Measurements from ENCODE around the gene RD3L.

RD3L gene

DNA sequence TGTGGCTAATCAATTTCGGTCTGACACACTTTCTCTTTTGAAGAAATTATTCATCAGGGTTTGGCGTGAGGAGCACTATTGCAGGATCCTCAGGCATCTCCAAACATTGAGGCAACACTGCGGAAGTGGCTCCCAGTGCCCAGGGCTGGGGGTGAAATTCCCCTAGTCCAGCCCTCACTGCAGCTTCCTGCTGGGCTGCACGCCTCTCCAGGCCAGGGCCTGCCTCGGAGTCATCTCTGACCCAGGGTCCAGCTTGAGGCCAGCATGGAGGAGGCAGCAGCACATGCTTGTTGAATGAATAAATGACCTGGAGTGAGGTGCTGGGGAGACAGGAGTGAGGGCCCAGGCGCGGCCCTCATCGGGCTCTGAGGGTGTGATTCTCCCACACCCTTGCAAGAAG lies 50.1 kb downstream of the RD3L start:
- DNase-seq, result no peak

GRCh38 chr14:103891667-103892215 lies 50.6 kb downstream of the RD3L start:
- no peak for DNase-seq

DNA sequence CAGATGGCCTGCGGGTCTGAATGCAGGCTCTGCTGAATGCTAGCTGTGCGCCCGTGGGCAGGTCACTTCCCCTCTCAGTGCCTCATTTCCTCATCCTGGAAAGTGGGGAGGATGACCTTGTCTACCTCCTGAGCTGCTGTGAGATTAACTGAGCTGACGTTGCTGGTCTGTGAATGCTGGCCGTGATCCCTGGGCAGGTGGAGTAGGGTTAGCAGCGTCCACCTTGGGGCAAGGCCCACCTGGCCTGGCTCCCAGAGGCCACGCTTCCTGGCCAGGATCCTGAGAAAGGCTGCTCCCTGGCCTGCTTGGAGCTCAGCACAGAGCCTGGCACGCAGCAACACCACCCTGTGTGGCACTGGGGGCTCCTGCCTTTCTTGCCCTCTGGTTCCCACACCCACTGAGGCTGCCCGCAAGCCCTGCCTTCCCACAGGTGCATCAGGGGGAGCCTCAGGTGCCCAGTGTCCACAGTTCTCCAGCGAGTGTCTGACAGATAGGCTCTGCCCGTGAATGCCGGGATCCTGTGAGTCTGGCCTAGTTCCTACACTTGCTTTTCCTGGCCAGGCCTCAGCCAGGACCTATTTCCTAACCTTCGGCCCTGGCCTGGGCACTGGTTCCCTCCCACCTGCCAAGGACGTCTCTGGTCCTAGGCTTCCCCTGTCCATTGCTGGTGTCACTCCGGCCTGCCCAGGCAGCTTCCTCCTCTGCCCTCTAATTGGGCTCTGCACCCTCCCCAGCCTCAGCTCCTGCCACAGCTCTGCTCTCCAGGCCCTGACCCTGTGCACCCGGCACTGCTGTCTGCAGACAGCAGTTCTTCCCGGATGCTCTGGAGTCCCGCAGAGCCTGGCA lies 51.3 kb downstream of the RD3L start:
- DNase-seq, result no peak

All from NCI-H187 (cell line).